Measurements from ENCODE around the gene F9. TPM values are rescaled to one million over a fixed set of nuclear protein-coding genes. Genes with fewer than 3 reads are reported as not detected.

The F9 gene
- total RNA-seq: not detected in 2 replicates

DNA sequence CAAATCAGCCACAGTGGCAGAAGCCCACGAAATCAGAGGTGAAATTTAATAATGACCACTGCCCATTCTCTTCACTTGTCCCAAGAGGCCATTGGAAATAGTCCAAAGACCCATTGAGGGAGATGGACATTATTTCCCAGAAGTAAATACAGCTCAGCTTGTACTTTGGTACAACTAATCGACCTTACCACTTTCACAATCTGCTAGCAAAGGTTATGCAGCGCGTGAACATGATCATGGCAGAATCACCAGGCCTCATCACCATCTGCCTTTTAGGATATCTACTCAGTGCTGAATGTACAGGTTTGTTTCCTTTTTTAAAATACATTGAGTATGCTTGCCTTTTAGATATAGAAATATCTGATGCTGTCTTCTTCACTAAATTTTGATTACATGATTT lies at the start of gene F9:
TSS of gene F9 (plus strand) at position 190 of the 400 bp plus-strand sequence. CDS start at position 216, 26 bp downstream.

Other genes starting within 250 kb of the F9 start
- under 0.01 TPM in 1 of 2 replicates, not detected in the other for gene MCF2, start 177.4 kb downstream of the F9 start, total RNA-seq

All from vein endothelial cell (primary cell).